Subcutaneous adipose tissue (tissue), 4 donors: Measurements from ENCODE around the gene CLIC3. TPM values are rescaled to one million over a fixed set of nuclear protein-coding genes. Genes with fewer than 3 reads are reported as not detected.

Source experiments
- CTCF ChIP-seq: fragments of 450-650 bp; IDR thresholded peaks from one replicate; pipeline ENCODE4 v1.5.1; 2016; ENCODE audit warnings: low read depth, mild to moderate bottlenecking, control low read depth, antibody characterized with exemption, moderate library complexity
- total RNA-seq, 4 donors: library from RNA; depleted of rRNA; stranded (reverse); fragments of >200 nt; gene quantifications; one replicate each; pipeline ENCODE4 v1.1.0, GENCODE V29; 2016

Gene CLIC3
- total RNA-seq, 4 donors from 2014 or later: 1.8 to 2.2 TPM; not detected in 2

GRCh38 chr9:136962701-136963248 lies 33.6 kb downstream of the CLIC3 start:
- no peak for TF ChIP-seq CTCF

- no peak for TF ChIP-seq CTCF
These were observed 34.2 kb downstream of the CLIC3 start for GRCh38 chr9:136962163-136962562.

GRCh38 chr9:136961279-136962065 lies 34.9 kb downstream of the CLIC3 start:
- no peak for TF ChIP-seq CTCF

- no peak for TF ChIP-seq CTCF
These were observed 35.5 kb downstream of the CLIC3 start for GRCh38 chr9:136960938-136961275.

- no peak for TF ChIP-seq CTCF
These were observed 36.0 kb downstream of the CLIC3 start for GRCh38 chr9:136960212-136960937.

GRCh38 chr9:136958898-136959850 lies 37.2 kb downstream of the CLIC3 start:
- TF ChIP-seq CTCF: no peak
